HG03095 (cell line): ENCODE results near the gene SPINK5.

Source experiments
- ATAC-seq: cut with Tn5 transposase; IDR thresholded peaks from one replicate; pipeline ENCODE4 v1.9.1; 2021; ENCODE audit warnings: moderate library complexity; ENCODE audit not compliant: unreplicated experiment

Gene SPINK5

DNA sequence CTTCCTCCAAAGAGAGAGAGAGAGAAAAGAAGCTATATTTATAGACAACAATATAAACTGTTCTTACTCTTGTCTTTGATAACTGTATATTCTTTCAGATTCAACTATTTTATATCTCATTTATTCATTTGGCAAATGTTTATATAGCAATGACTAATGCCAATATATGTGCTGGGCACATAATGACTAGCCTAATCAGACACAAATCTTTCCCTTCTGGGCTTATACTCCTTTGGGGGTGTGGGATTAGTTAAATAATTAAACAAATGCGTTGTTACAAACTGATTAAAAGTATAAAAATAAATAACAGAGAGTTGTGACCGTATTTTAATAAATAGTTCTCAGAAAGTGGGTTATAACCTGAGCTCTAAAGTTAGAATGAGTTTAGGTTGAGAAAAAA lies 108.6 kb downstream of the SPINK5 start:
- no peak for ATAC-seq

DNA sequence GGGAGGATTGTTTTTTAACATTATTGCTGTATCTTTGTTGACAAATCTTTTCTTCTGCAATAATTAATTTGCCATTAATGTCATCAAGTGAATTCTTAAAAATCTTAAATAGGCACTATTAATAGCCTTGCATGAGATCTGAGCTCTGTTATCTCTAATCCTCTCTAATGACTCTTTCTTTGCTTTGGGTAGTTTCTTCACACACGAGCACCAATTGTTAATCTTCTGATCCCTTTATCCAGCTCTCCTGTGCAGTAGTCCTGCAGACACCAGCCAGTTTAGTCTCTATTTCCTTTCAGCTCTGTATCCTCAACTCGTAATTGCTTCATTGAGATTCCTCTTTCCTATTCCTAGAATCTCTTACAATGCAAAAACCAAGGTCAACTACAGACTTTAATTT lies 112.7 kb downstream of the SPINK5 start:
- no peak for ATAC-seq

DNA sequence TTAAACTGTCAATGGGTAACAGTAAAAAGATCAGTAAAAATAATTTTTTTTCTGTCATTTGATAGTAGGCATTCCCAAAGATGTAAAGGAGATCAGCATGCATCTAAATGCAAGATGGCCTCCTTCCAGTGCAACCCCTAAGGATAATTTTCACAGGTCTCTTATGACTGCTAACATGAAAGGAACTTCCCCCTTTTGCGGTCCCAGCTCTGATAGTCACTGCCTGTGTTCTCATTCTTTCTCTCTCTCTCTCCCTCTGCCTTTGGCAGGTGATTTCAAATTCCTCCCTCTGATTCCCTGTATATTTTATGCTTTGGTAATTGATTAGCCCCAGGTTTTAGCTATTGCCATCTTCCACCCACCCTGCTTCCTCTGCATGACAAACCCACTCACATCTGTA lies 113.4 kb downstream of the SPINK5 start:
- ATAC-seq, result no peak

DNA sequence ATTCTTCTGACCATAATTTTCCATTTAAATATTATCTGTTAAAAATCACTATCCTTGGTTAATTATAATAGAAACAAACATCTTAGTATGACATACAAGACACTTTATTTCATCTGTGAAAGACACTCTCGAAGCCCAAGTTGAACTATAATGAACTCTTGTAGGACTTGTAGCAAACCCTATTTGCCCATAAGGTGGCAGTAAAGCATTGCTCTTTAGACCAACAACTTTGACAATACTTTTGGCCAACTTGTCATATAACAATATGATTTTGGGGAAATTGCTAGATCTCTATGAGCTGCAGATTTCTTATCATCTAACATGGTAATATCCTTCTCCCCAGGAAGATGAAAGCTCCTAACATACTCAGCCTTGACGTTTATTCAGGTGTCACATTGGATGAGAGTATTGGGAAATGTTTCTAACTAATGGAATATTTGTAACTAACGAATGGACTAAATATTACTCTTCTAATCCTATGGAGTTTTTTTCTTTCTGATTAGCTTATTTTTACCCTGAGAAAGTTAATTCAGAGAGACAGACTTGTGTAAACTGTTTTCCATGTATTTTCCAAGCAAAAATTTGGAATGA lies 115.5 kb downstream of the SPINK5 start:
- peak; percentile 62 for ATAC-seq

DNA sequence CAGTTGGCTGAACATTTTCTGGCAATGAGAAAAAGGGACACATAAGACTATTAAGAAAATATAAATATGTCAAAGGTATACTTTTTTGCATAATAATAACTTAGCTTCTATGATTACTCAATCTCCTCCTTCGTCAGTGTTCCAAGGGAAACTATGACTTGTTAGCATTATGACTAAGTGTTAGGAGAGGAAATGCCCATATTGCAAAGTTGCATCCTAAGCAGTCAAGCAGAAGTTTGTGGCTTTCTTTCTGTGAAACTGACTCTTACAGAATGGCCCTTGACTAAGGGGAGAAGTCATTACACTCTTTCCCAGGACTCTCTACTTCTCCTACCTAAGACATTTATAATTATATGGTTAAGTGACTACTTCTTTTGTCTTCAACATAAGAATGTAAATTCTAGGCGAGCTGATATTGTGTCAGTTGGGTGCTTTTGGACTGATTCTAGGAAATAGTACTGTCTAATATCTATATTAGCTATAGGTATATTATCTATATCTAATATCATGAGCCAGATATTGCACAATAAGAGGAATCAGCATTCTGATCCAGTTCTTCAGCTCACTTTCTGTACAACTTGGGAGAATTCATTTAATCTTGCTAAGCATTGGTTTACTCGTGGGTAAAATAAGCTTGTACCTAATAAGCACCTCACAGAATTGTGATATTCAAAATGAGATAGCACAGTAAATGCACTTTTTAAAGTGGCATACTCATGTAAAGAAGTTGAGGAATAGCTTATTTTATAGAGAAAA lies 122.6 kb downstream of the SPINK5 start:
- no peak for ATAC-seq
